ENCODE measurements around the gene CCRL2.
"Not testable (repeated sequence)": the region's sequence is repeated elsewhere in the genome, so short reads cannot be mapped to it uniquely, and the experiment has no call there.

Gene CCRL2

DNA sequence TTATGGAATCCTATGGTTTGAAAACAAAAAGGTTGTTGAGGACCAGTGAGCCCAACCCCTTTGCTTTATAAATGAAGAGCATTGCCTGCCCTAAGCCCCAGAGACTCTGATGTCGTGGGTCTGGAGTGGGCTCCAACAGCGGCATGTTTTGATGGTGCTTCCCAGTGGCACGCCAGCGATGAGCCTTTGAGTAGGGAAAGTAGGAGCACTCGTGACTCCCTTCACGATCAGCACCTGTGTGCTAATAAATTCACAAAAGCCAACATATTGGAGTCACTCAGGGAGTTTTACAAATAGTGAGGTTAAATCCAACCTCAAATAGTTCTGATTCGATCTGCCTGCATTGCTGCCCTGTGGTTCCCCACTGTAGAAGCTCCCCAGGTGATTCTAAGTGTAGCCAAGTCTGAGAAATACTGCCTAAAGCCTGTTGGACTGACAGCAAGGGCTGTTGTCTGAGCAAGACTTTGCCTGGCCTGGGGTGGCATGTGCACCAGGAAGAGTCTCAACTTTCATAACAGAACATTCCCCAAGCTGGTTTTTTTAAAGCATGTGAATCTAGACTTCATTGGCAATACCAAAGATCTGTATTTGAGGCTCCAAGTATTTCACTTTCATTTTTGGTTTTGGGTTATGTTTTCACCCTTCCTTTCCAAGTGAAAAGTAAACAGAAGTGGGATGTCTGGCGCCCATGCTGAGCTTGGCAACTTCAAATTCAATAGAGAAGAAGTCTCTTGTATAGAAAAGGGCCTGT lies 26.4 kb upstream of the CCRL2 start:
- no peak for FAIRE-seq

GRCh38 chr3:46381625-46382024 lies 25.4 kb upstream of the CCRL2 start:
- FAIRE-seq = no peak

DNA sequence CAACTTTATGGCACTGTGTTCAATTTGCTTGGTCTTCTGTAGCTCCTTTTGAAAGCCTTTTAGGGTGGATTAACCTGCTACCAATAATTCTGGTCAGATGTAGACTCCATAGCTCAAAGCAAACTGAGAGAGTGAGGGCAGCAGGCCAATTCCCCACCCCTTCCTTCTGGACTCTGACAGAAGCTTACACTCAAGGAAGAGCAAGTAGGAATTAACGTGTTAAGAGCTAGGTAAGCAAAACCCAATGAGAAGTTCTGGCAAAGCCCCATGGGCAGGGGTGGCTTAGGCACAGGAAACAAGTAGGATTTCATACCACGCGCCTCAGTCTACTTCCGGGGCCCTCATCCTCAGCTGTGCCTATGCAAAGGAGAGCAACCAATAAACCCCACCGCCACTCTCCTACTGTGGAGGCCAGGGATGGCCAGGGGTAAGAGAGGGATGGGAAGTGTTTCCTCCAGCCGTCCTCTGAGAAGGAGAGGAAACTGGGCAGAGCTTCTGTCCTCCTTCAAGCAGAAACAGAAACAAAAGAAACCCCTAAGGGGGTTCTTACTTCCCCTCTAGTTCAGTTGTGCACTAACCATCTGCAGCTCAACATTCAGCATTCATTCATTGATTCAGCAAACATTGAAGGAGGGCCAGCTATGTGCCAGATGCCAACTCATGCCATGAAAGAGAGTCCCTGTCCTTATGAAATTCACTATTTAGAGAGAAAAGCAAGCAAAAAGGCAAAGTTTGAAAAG lies 23.7 kb upstream of the CCRL2 start:
- no peak for FAIRE-seq

DNA sequence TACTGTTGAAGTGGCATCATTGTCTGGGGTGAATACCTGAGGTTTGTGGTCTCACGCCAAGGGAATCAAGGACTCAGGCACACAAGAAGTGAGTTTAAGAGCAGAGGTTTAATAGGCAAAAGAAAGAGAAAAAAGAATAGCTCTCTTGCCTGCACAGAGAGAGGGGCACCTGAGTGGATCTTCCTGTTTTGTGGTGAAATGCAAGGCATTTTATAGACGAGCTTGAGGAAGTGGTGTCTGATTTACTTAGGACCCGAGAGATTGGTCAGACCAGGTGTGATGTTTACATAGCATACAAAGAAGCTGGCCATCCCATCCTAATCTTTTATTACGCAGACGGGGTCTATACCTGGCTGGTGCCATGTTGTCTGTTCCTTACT lies 23.1 kb upstream of the CCRL2 start:
- FAIRE-seq = no peak

DNA sequence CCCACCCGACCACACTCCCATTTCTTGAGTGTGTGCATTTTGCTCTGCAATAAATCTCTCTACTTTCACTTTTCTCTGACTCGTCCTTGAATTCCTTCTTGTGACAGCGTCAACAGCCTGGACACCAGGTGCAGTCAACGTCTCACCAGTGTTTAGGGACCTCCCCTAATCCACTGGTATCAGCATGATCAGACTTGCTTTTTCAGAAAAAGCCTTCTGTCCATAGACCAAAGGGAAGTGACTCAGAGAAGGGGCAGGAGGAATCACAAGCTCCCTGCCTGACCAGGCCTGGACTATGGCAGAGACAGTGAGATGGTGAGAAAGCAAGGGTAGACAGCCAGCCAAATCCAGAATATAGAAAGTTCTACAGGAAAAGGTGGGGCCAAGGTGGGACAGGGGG lies 20.9 kb upstream of the CCRL2 start:
- no peak for FAIRE-seq

DNA sequence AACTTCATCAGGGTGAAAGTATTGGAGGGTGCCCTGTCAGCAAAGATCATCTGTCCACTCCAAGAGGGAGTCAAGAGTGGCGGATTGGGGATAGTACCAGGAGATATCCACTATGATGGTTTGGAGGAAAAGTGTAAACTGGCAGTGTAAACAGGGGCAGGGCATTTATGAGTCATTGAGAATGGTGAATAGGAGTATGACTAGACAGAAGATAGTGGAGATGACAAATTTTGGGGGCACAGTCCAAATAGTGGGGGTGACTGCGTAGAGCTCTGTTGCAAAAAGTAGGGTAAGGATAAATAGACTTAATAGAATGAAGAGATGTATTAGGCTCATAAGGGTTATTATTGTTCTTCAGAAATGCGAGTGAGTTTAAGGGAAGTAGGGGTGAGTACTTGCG lies 18.2 kb upstream of the CCRL2 start:
- FAIRE-seq = not testable (repeated sequence)

DNA sequence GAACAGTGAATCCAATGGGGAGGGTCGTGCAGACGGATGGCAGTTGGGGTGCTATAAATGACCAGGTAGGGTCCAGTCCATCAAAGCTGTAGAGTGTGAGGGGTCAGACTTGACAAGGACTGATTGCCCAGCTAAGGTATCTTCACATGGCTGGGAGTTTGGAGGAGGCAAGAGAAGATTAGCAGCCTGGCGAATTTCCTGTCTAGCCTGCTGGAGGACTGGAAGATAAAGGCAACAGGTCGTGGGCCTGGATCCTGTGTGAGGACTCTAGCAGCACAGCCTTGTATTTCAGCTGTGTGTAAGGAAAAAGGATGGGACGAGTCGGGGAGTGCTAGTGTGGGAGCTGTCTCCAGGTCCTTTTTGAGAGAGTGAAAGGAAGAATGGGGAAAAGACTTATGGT lies 17.8 kb upstream of the CCRL2 start:
- no peak for FAIRE-seq

DNA sequence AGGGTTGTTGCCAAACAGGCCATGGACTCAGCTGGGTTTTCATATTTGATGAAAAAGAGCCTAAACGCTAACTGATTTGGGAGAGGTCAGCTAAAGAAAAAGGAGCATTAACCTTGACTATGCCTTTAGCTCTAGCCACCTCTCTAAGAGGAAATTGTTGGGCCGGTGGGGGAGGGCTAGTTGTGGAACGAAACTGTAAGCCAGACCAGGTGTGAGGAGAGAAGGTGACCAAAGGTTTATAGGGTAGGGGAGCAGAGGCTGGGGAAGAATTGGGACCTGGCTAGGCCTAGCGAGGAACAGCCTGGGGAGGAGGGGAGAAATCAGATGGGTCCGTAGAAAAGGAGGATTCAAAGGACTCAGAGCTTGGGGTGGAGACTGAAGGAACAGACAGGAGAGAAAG lies 15.5 kb upstream of the CCRL2 start:
- FAIRE-seq = not testable (repeated sequence)

DNA sequence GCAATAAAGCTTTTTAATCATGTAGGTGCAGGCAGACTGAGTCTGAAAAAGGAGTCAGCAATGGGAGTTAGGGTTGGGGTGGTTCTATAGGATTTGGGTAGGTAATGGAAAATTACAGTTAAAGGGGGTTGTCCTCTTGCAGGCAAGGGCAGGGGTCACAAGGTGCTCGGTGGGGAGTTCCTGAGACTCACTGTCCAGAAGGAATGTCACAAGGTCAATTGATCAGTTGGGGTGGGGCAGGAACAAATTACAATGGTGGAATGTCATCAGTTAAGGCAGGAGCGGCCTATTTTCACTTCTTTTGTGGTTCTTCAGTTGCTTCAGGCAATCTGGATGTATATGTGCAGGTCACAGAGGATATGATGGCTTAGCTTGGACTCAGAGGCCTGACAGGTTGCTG lies 14.0 kb upstream of the CCRL2 start:
- FAIRE-seq = no peak

DNA sequence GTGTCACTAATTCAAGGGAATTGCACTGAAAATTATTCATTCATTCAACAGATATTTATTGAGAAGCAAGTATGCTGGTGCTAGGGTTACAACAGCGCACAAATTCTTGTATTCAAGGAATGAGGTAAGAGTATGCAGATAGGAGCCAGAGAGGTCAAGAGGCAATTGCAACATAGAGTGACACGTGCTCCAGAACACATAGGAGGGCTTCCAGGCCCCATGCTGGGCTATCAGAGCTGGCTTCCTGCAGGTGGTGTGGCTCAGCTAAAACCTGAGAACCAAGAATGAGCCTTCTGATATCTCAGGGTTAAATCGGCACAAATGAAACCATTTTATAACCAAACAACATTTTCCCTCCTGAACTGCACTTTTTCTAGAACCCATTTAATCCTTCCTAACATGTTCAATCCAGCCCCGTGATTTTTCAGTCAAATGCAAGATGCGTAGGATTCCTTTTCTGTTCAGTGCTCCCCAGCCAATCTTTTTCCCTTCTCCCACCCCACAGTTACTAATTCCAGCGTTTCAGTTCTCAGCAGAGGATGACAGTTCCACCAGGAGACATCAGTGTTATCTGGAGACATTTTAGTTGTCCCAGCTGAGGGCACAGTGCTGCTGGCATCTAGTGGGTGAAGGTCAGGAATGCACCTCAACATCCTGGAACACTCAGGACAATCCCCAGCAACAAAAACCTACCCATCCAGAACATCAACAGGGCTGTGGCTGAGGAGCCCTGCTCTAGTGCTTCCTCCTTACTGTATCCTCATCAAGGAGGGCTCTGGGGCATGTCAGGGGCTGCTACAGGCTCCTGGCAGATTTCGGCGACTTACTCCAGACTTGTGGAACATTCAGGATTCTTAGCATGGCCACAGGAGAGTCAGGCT lies 13.3 kb upstream of the CCRL2 start:
- no peak for FAIRE-seq

- FAIRE-seq = no peak
These were observed 11.8 kb upstream of the CCRL2 start for GRCh38 chr3:46395210-46395661.

DNA sequence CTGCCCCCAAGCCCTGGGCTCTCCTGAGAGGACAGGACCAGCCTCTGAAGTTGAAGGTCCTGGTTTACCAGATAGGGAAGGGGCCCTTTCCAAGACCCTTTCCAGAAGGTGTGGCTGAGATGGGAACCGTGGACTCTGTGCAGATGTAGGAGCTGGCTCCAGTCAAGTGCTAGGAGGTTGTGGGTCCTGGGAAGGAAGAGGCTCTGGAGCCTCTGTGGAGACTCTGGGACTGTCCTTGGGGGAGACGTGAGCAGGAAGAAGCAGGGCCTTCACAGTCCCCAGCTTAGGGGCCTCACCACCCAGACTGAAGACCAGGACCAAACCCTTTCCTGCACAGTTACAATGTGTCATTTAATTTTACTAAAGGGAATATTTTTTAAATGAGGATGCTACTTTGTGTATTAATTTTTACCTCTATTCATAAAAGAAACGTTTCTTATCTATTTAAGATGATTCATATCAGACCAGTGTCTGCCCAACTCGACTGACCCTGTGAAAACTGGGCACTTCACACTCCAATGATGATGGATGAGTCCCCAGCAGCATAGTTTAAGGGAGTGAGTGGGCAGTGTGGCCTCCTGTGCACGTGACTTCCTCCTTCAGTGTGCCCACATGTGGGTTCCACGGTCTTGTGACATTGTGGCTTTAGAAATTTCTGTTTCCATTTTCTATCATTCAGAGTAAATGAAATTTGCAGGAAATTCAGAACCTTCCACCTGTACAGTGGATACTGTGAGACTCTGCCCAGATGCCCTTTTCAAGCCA lies 11.1 kb upstream of the CCRL2 start:
- no peak for FAIRE-seq

- no peak for FAIRE-seq
These were observed 9.9 kb upstream of the CCRL2 start for GRCh38 chr3:46397111-46397510.

- FAIRE-seq = no peak
These were observed 8.7 kb upstream of the CCRL2 start for GRCh38 chr3:46398186-46398955.

- no peak for FAIRE-seq
These were observed 8.0 kb upstream of the CCRL2 start for GRCh38 chr3:46399098-46399497.

DNA sequence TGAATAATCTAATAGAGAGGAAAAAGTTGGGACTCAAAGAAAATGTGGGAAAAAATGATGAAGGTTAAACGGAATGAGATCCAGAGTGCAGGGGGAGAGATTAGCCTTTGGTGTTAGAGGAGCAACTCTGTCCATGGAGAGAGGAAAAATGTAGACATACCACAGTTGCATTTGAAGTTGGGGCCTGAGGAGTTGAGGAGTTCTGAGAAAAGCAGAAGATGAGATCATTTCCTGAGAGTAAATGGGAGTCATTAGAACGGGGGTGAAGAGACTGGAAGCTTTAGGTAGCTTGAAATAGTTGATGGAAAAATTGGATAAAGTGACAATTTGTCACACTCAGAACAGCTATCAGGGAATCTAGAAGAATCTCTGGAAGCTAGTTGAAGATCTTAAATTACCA lies 7.5 kb upstream of the CCRL2 start:
- no peak for FAIRE-seq

GRCh38 chr3:46400000-46400734 lies 6.9 kb upstream of the CCRL2 start:
- FAIRE-seq = no peak

DNA sequence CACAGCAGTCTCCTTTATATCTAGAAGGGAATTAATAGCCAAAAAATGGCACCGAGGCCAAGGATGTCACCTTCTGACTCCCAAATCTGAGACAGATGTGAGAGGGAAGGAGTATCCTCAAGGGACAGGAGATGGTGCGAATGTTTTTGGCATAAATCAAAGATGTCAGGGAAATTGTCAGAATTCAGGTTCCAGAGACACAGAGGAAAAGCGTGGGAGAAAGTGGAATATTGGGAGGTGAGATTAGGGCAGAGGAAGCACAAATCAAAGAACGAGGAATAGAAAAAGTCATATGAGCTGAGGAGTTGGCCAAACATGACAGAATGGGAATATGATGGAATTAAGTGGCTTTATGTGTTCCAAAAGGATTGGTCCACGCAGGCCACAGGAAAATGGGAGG lies 6.2 kb upstream of the CCRL2 start:
- no peak for FAIRE-seq

DNA sequence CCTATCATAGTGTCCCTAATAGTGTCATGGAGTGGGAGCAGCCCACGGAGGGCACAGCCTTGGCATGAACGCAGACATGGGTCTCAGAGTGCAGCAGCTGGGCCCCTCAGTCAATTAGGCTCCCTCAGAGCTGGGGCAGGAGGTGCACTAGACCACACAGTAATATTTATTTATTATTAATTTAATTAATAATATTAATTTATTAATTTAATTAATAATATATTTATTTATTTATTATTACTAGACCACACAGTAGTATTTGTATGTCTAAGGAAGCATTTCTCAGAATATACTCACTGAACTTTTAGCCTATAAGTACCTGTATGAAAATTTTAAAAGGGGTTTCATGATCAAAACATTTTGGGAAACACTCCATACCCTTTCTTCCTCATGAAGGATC lies 5.5 kb upstream of the CCRL2 start:
- FAIRE-seq = no peak

DNA sequence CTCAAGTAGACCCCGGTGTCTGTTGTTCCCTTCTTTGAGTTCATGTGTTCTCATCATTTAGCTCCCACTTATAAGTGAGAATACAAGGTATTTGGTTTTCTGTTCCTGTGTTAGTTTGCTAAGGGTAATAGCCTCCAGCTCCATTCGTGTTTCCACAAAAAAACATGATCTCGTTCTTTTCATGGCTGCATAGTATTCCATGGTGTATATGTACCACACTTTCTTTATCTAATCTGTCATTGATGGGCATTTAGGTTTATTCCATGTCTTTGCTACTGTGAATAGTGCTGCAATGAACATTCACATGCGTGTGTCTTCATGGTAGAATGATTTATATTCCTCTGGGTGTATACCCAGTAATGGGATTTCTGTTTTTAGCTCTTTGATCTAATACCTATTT lies 4.2 kb upstream of the CCRL2 start:
- FAIRE-seq = not testable (repeated sequence)

DNA sequence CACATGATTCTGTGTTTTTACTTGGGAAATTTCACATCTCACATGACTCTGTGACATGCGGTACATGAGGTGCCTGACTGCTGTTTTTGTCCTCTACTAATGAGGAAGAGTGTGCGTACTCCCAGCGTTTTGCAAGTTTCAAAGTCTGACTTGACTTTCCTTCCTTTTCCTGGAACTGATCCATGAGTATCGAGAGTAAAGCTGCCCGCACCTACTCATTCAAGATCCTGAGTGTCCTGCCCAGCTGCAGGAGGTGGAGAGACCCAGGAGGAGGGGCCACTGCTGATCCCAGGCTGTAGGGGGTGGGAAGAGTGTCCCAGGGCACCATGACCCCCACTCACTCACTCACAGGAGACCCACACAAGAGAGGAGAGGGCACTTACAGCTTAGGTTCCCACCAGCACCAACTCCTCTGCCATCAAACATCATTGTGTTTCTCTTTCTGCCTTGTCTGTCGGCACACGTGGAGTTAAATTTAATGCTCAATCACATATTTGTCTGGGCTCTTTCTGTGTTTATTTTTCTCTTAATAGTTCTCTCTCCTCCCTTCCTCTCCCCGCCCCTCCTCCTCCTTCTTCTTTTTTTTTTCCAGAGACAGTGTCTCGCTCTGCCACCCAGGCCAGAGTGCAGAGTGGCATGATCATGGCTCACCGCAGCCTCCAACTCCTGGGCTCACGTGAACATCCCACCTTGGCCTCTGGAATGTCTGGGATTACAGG lies 1.6 kb upstream of the CCRL2 start:
- no peak for FAIRE-seq
